Keratinocyte (primary cell): ENCODE data around the gene SLC12A6.

ENCODE experiments used
- EZH2 ChIP-seq: IDR thresholded peaks from one replicate; pipeline ENCODE4 v1.6.1; 2012; ENCODE audit warnings: inconsistent platforms, mild to moderate bottlenecking, low read length, moderate library complexity
- TF ChIP-seq, protein P1 (sequence below), 3 experiments: IDR thresholded peaks in 1 of 3; conservative IDR thresholded peaks in 1 of 3; optimal IDR thresholded peaks in 1 of 3; 2 replicates in 2 of 3; 3 replicates in 1 of 3; pipeline versions ENCODE3 to v1.5.1; 2011; ENCODE audit warnings: low read length in 3 of 3, mild to moderate bottlenecking in 3 of 3, moderate library complexity in 2 of 3, control low read depth in 1 of 3, inconsistent platforms in 1 of 3; ENCODE audit not compliant: insufficient read depth in 2 of 3; ENCODE audit errors: extremely low read depth in 1 of 3

DNA sequence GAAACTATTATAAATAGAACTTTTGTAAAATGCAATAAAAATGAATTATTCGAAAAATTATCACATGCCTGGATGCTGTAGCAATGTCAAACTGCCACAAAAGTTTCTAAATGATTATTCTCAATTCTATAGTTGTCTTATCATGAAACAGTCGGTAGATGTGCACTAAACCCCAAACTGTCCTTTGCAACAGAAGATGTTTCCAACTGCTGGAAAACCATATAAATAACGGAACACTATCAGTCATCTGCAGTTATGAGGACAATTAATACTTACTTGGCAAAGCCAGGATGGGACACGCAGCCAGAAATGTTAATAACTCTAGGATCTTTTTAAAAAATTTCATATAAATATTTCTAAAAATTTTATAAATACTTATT, 95.3 kb downstream of the SLC12A6 start:
- TF ChIP-seq, protein P1, sequence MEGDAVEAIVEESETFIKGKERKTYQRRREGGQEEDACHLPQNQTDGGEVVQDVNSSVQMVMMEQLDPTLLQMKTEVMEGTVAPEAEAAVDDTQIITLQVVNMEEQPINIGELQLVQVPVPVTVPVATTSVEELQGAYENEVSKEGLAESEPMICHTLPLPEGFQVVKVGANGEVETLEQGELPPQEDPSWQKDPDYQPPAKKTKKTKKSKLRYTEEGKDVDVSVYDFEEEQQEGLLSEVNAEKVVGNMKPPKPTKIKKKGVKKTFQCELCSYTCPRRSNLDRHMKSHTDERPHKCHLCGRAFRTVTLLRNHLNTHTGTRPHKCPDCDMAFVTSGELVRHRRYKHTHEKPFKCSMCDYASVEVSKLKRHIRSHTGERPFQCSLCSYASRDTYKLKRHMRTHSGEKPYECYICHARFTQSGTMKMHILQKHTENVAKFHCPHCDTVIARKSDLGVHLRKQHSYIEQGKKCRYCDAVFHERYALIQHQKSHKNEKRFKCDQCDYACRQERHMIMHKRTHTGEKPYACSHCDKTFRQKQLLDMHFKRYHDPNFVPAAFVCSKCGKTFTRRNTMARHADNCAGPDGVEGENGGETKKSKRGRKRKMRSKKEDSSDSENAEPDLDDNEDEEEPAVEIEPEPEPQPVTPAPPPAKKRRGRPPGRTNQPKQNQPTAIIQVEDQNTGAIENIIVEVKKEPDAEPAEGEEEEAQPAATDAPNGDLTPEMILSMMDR (optimal IDR thresholded peaks at IDR 0.05 in 1 of 3, IDR thresholded peaks at IDR 0.05 in 1 of 3, conservative IDR thresholded peaks at IDR 0.05 in 1 of 3; ENCODE audit: extremely low read depth in 1 of 3, insufficient read depth in 2 of 3, low read length in 3 of 3), result no peak
- TF ChIP-seq EZH2, result no peak
